HCT116 (cell line): Measurements from ENCODE around the gene NIBAN1. TPM values are rescaled to one million over a fixed set of nuclear protein-coding genes. Genes with fewer than 3 reads are reported as not detected.

Source experiments
- ATAC-seq: fragments of 200-7000 bp; cut with Tn5 transposase; 2 replicates; pipeline ENCODE4 v1.9.1; 2020; ENCODE audit warnings: mild to moderate bottlenecking, moderate library complexity
- BruUV-seq: library from RNA; stranded (reverse); fragments of 400-500 nt; replicated peaks from 2 replicates; lab custom pipeline; 2021; lab: Mats Ljungman, UMichigan
- CTCF ChIA-PET: fragments of 300-600 bp; sonication (Branson Sonifier 250); formaldehyde crosslinking; loops from one replicate; lab custom pipeline; 2021; ENCODE audit warnings: antibody characterized with exemption; lab: Charles Lee
- POLR2A ChIA-PET: fragments of 300-600, 350-600 bp; sonication (Branson Sonifier 250); formaldehyde crosslinking; loops from one replicate; lab custom pipeline; 2021; ENCODE audit warnings: antibody characterized with exemption; lab: Charles Lee
- RAD21 ChIA-PET, 2 experiments: fragments of 300-600 bp; sonication (Branson Sonifier 250); formaldehyde crosslinking; loops; one replicate each; lab custom pipeline; 2023; ENCODE audit warnings: low total read pairs in 2 of 2; ENCODE audit not compliant: uncharacterized antibody in 2 of 2, unreplicated experiment in 2 of 2, low non-redundant PET in 1 of 2; lab: Charles Lee
- DNase-seq: peaks from one replicate; pipeline ENCODE4 v3.0.0-alpha.2; 2010; ENCODE audit warnings: low read depth, low spot score
- H2AFZ ChIP-seq: fragments of 200-600 bp; shearing (Covaris generic), sonication (generic); 2 replicates; pipeline ENCODE4 v1.6.1; 2017; ENCODE audit warnings: low read depth, mixed run types, mixed read lengths, antibody characterized with exemption, low read length; ENCODE audit not compliant: poor library complexity, severe bottlenecking
- H3K27ac ChIP-seq: 2 replicates; pipeline ENCODE4 v1.5.1; 2012; ENCODE audit warnings: low read depth, low read length
- H3K27me3 ChIP-seq: fragments of 200-600 bp; sonication (generic); 2 replicates; pipeline ENCODE4 v1.6.1; 2016; ENCODE audit warnings: mixed run types, low read length, mixed read lengths; ENCODE audit not compliant: insufficient read depth
- H3K36me3 ChIP-seq, 2 experiments: fragments of 200-500 bp in 1 of 2; fragments of 200-600 bp in 1 of 2; sonication (Bioruptor generic) in 1 of 2; sonication (generic) in 1 of 2; 2 replicates each; pipeline versions ENCODE4 v1.5.1 to v1.6.1; 2014 to 2016; ENCODE audit warnings: low read length in 2 of 2, inconsistent platforms in 1 of 2, mixed read lengths in 1 of 2, mixed run types in 1 of 2; ENCODE audit not compliant: insufficient read depth in 2 of 2, control insufficient read depth in 1 of 2
- H3K4me1 ChIP-seq, 2 experiments: fragments of 200-600 bp in 1 of 2; sonication (generic) in 1 of 2; 2 replicates each; pipeline versions ENCODE4 v1.5.1 to v1.6.1; 2012 to 2017; ENCODE audit warnings: low read length in 2 of 2, inconsistent platforms in 1 of 2, mild to moderate bottlenecking in 1 of 2, mixed read lengths in 1 of 2, mixed run types in 1 of 2, moderate library complexity in 1 of 2; ENCODE audit not compliant: insufficient read depth in 2 of 2, control insufficient read depth in 1 of 2
- H3K4me2 ChIP-seq: fragments of 200-600 bp; sonication (generic); 2 replicates; pipeline ENCODE4 v1.6.1; 2017; ENCODE audit warnings: mixed run types, low read length, mixed read lengths
- H3K4me3 ChIP-seq, 2 experiments: fragments of 200-600 bp in 1 of 2; sonication (generic) in 1 of 2; replicated peaks in 1 of 2; 2 replicates each; pipeline ENCODE4 v1.5.1; 2011 to 2016; ENCODE audit warnings: low read length in 2 of 2, control low read depth in 1 of 2, low read depth in 1 of 2, mild to moderate bottlenecking in 1 of 2, mixed read lengths in 1 of 2, mixed run types in 1 of 2
- H3K79me2 ChIP-seq: fragments of 200-600 bp; sonication (generic); 2 replicates; pipeline ENCODE4 v1.6.1; 2017; ENCODE audit warnings: mild to moderate bottlenecking, mixed run types, low read length, moderate library complexity, mixed read lengths; ENCODE audit not compliant: insufficient read depth
- H3K9ac ChIP-seq: fragments of 200-600 bp; sonication (generic); 2 replicates; pipeline ENCODE4 v1.6.1; 2016; ENCODE audit warnings: low read length, mixed read lengths
- H3K9me2 ChIP-seq: fragments of 200-600 bp; sonication (generic), shearing (Covaris generic); 2 replicates; pipeline ENCODE4 v1.6.1; 2017; ENCODE audit warnings: mixed run types, mild to moderate bottlenecking, moderate library complexity; ENCODE audit not compliant: insufficient read depth
- H3K9me3 ChIP-seq, 2 experiments: fragments of 200-500 bp in 1 of 2; fragments of 200-600 bp in 1 of 2; sonication (Bioruptor generic) in 1 of 2; sonication (generic) in 1 of 2; 2 replicates each; pipeline ENCODE4 v1.6.1; 2014 to 2017; ENCODE audit warnings: low read length in 2 of 2, mixed read lengths in 2 of 2, inconsistent platforms in 1 of 2, low read depth in 1 of 2, mild to moderate bottlenecking in 1 of 2, mixed run types in 1 of 2, moderate library complexity in 1 of 2; ENCODE audit not compliant: control insufficient read depth in 1 of 2, insufficient read depth in 1 of 2
- H4K20me1 ChIP-seq: fragments of 200-600 bp; sonication (generic), shearing (Covaris generic); 2 replicates; pipeline ENCODE4 v1.6.1; 2017; ENCODE audit warnings: mixed run types, mild to moderate bottlenecking, moderate library complexity; ENCODE audit not compliant: insufficient read depth
- CEBPB ChIP-seq: IDR thresholded peaks from 2 replicates; pipeline ENCODE4 v1.6.1; 2012; ENCODE audit warnings: low read depth
- CTCF ChIP-seq, 3 experiments: fragments of 200-600 bp in 1 of 3; sonication (generic) in 1 of 3; IDR thresholded peaks in 2 of 3; conservative IDR thresholded peaks in 1 of 3; 2 replicates each; pipeline ENCODE4 v1.5.1; 2012 to 2017; ENCODE audit warnings: low read depth in 2 of 3, low read length in 2 of 3, antibody characterized with exemption in 1 of 3, borderline replicate concordance in 1 of 3, control low read depth in 1 of 3, mild to moderate bottlenecking in 1 of 3, mixed read lengths in 1 of 3, mixed run types in 1 of 3, moderate library complexity in 1 of 3; ENCODE audit not compliant: insufficient read depth in 1 of 3
- ELF1 ChIP-seq: IDR thresholded peaks from 2 replicates; pipeline ENCODE4 v1.6.1; 2012; ENCODE audit warnings: low read depth, borderline replicate concordance
- POLR2A ChIP-seq: IDR thresholded peaks from 2 replicates; pipeline ENCODE4 v1.7.0; 2011; ENCODE audit warnings: borderline replicate concordance; ENCODE audit not compliant: insufficient read depth, insufficient read length; ENCODE audit errors: extremely low read depth
- POLR2AphosphoS5 ChIP-seq: IDR thresholded peaks from 2 replicates; pipeline ENCODE4 v1.6.1; 2011; ENCODE audit warnings: mild to moderate bottlenecking, low read depth, low read length, moderate library complexity
- RAD21 ChIP-seq: IDR thresholded peaks from 2 replicates; pipeline ENCODE4 v1.6.1; 2012; ENCODE audit warnings: low read depth, mild to moderate bottlenecking
- SIN3A ChIP-seq: IDR thresholded peaks from 2 replicates; pipeline ENCODE4 v1.6.1; 2012; ENCODE audit warnings: low read depth
- TCF7L2 ChIP-seq: IDR thresholded peaks from 2 replicates; pipeline ENCODE4 v1.7.0; 2011; ENCODE audit warnings: borderline replicate concordance, inconsistent platforms; ENCODE audit not compliant: insufficient read depth, insufficient read length; ENCODE audit errors: extremely low read depth
- ZBTB33 ChIP-seq: IDR thresholded peaks from 2 replicates; pipeline ENCODE4 v1.6.1; 2011; ENCODE audit warnings: mild to moderate bottlenecking, low read length, moderate library complexity; ENCODE audit not compliant: insufficient replicate concordance; ENCODE audit errors: extremely low read depth
- ZFX ChIP-seq: fragments of 450-650 bp; IDR thresholded peaks from 2 replicates; pipeline ENCODE4 v1.6.1; 2017
- ZNF274 ChIP-seq: fragments of 200-500 bp; sonication (Bioruptor generic); IDR thresholded peaks from 2 replicates; pipeline ENCODE4 v1.6.1; 2014; ENCODE audit warnings: mild to moderate bottlenecking, low read depth, low read length, inconsistent platforms
- intact Hi-C: fragments of 100-400 bp; cut with micrococcal nuclease; formaldehyde crosslinking; loops from 2 replicates; pipeline ENCODE4 v1.10.0; 2022
- total RNA-seq: library from RNA; stranded (reverse); gene quantifications from one replicate; pipeline ENCODE4 v1.2.1, GENCODE V29; 2021; ENCODE audit not compliant: unreplicated experiment

Gene NIBAN1
- total RNA-seq, 1 experiment from 2014 or later: 10.3 TPM

GRCh38 chr1:184954232-184954995 is 19.9 kb downstream of the NIBAN1 start:
- Histone ChIP-seq H3K4me2 (no peak overlapping the region), H3K9ac (no peak overlapping the region), H3K4me1 (peaks cover 0 to 3% of the 10 kb centered on the region in 2 experiments; a peak in 1 of 4 replicates), H3K9me2 (no peaks in the 10 kb centered on the region), H3K79me2 (no peaks in the 10 kb centered on the region), H3K9me3 (no peaks in the 10 kb centered on the region), H3K27ac (no peak overlapping the region), H4K20me1 (no peaks in the 10 kb centered on the region), H3K36me3 (no peaks in the 10 kb centered on the region), H2AFZ (no peak overlapping the region), H3K4me3 (no peak overlapping the region), H3K27me3 (no peaks in the 10 kb centered on the region)
- TF ChIP-seq RAD21 (peak; percentile 23), CTCF (IDR thresholded peaks at IDR 0.05 in 2 of 3, conservative IDR thresholded peaks at IDR 0.05 in 1 of 3; ENCODE audit: borderline replicate concordance in 1 of 3, insufficient read depth in 1 of 3, low read depth in 2 of 3, low read length in 2 of 3) (no peak)
- ATAC-seq (no peak), DNase-seq (no peak)
- ChIA-PET RAD21 (no interaction called here), POLR2A (no interaction called here), CTCF (no interaction called here)
- BruUV-seq: no TSS peak
- intact Hi-C loops: no loop called here

GRCh38 chr1:184953600-184954219 is 20.6 kb downstream of the NIBAN1 start:
- no peak for DNase-seq
- no peak overlapping the region for H3K4me3 ChIP-seq
- peaks cover 0 to 3% of the 10 kb centered on the region in 2 experiments; a peak in 1 of 4 replicates for H3K4me1 ChIP-seq
- H2AFZ ChIP-seq: no peak overlapping the region
- H3K9ac ChIP-seq: no peak overlapping the region
- H3K79me2 ChIP-seq: no peaks in the 10 kb centered on the region
- POLR2A ChIA-PET: no interaction called here
- TF ChIP-seq SIN3A: no peak
- TF ChIP-seq ELF1: no peak
- no peak for TF ChIP-seq POLR2AphosphoS5
- TF ChIP-seq POLR2A: no peak
- no peak for TF ChIP-seq ZFX
- no peak for TF ChIP-seq CEBPB
- no peak for TF ChIP-seq ZBTB33
- TF ChIP-seq ZNF274: no peak
- no peak for TF ChIP-seq TCF7L2
- no TSS peak for BruUV-seq
- no peaks in the 10 kb centered on the region for H3K9me3 ChIP-seq
- H3K27me3 ChIP-seq: no peaks in the 10 kb centered on the region
- H3K9me2 ChIP-seq: no peaks in the 10 kb centered on the region
- RAD21 ChIA-PET: no interaction called here
- CTCF ChIA-PET: no interaction called here
- no peak for ATAC-seq
- H3K27ac ChIP-seq: no peak overlapping the region
- no peak overlapping the region for H3K4me2 ChIP-seq
- no peaks in the 10 kb centered on the region for H3K36me3 ChIP-seq
- intact Hi-C loops: no loop called here
- H4K20me1 ChIP-seq: no peaks in the 10 kb centered on the region
